ENCODE results near the gene NFKBIB. TPM values are rescaled to one million over a fixed set of nuclear protein-coding genes. Genes with fewer than 3 reads are reported as not detected.
"Not testable (repeated sequence)": the region's sequence is repeated elsewhere in the genome, so short reads cannot be mapped to it uniquely, and the experiment has no call there.

Gene NFKBIB
- polyA plus RNA-seq, 1 donor from 2014 or later: 18.2 TPM

GRCh38 chr19:38867171-38867780, 32.5 kb upstream of the NFKBIB start:
- Mint-ChIP-seq H3K4me3 (peak overlapping the region in 2 of 4 donors; percentile 71 to 78), H3K27me3 (no peaks in the 10 kb centered on the region), H3K36me3 (no peaks in the 10 kb centered on the region), H3K27ac (peak overlapping the region in 2 of 3 donors; percentile 71 to 100), H3K4me1 (peaks cover 27 to 44% (median 39%) of the 10 kb centered on the region in 3 donors), H3K9me3 (no peaks in the 10 kb centered on the region)

GRCh38 chr19:38868551-38868950, 31.2 kb upstream of the NFKBIB start:
- Mint-ChIP-seq H3K27me3 (no peaks in the 10 kb centered on the region), H3K4me3 (peak overlapping the region; percentile 87 to 98 (median 92)), H3K4me1 (peaks cover 23 to 40% (median 36%) of the 10 kb centered on the region in 3 donors), H3K9me3 (no peaks in the 10 kb centered on the region), H3K27ac (peak overlapping the region; percentile 49 to 68 (median 50)), H3K36me3 (no peaks in the 10 kb centered on the region)

GRCh38 chr19:38869160-38869835, 30.5 kb upstream of the NFKBIB start:
- Mint-ChIP-seq H3K9me3 (no peaks in the 10 kb centered on the region), H3K4me3 (peak overlapping the region; percentile 87 to 98 (median 92)), H3K27me3 (no peaks in the 10 kb centered on the region), H3K27ac (peak overlapping the region; percentile 49 to 93 (median 68)), H3K36me3 (no peaks in the 10 kb centered on the region), H3K4me1 (peaks cover 20 to 41% (median 35%) of the 10 kb centered on the region in 3 donors)

- H3K36me3 Mint-ChIP-seq: no peaks in the 10 kb centered on the region
- H3K27ac Mint-ChIP-seq: peak overlapping the region; percentile 47 to 93 (median 68)
- no peaks in the 10 kb centered on the region for H3K27me3 Mint-ChIP-seq
- H3K4me3 Mint-ChIP-seq: peak overlapping the region; percentile 87 to 98 (median 92)
- no peaks in the 10 kb centered on the region for H3K9me3 Mint-ChIP-seq
- peaks cover 13 to 38% (median 27%) of the 10 kb centered on the region in 3 donors for H3K4me1 Mint-ChIP-seq
Measured at GRCh38 chr19:38869836-38870607, 29.7 kb upstream of the NFKBIB start.

- Mint-ChIP-seq H3K4me1 (peaks cover 10 to 32% (median 24%) of the 10 kb centered on the region in 3 donors), H3K9me3 (no peaks in the 10 kb centered on the region)
Measured at GRCh38 chr19:38870612-38871011, 29.2 kb upstream of the NFKBIB start.

GRCh38 chr19:38873400-38873799, 26.4 kb upstream of the NFKBIB start:
- peak overlapping the region; percentile 8 to 67 (median 41) for H3K27ac Mint-ChIP-seq
- H3K4me1 Mint-ChIP-seq: peaks cover 22 to 35% (median 26%) of the 10 kb centered on the region in 3 donors
- H3K9me3 Mint-ChIP-seq, H3K36me3 Mint-ChIP-seq, H3K27me3 Mint-ChIP-seq: not testable (repeated sequence)
- H3K4me3 Mint-ChIP-seq: peak overlapping the region in 3 of 4 donors; percentile 18 to 59 (median 27)

More at GRCh38 chr19:38870612-38871011, 29.2 kb upstream of the NFKBIB start:
- Mint-ChIP-seq H3K27me3 (no peaks in the 10 kb centered on the region), H3K36me3 (no peaks in the 10 kb centered on the region), H3K27ac (peak overlapping the region in 2 of 3 donors; percentile 68 to 93), H3K4me3 (peak overlapping the region; percentile 76 to 90 (median 88))

- peaks cover 3% of the 10 kb centered on the region for H3K36me3 Mint-ChIP-seq
- H3K4me3 Mint-ChIP-seq: peak overlapping the region in 2 of 4 donors; percentile 33 to 50
- peak overlapping the region; percentile 59 to 97 (median 70) for H3K27ac Mint-ChIP-seq
- H3K4me1 Mint-ChIP-seq: peaks cover 21 to 27% (median 26%) of the 10 kb centered on the region in 3 donors
- H3K9me3 Mint-ChIP-seq: no peaks in the 10 kb centered on the region
- H3K27me3 Mint-ChIP-seq: peaks cover 2% of the 10 kb centered on the region
Measured at GRCh38 chr19:38875656-38876395, 23.9 kb upstream of the NFKBIB start.

GRCh38 chr19:38877781-38878574, 21.8 kb upstream of the NFKBIB start, which contains the start of gene RINL:
Gene RINL (minus strand): TSS chr19:38878275. CDS start chr19:38876742, 1,533 bp downstream.
- Mint-ChIP-seq H3K4me3 (peak within 1 kb of the TSS; percentile 76 to 93 (median 84)), H3K27me3 (peaks cover 2% of the 10 kb centered on the region), H3K27ac (peak within 1 kb of the TSS; percentile 96 to 99 (median 97)), H3K36me3 (peaks cover 7% of the 10 kb centered on the region), H3K4me1 (peaks cover 20 to 27% (median 25%) of the 10 kb centered on the region in 3 donors), H3K9me3 (no peaks in the 10 kb centered on the region)

GRCh38 chr19:38878575-38879399, 21.0 kb upstream of the NFKBIB start:
- Mint-ChIP-seq H3K36me3 (peaks cover 7% of the 10 kb centered on the region), H3K27ac (peak overlapping the region; percentile 96 to 99 (median 97)), H3K4me1 (peaks cover 20 to 28% (median 21%) of the 10 kb centered on the region in 3 donors), H3K27me3 (peaks cover 2% of the 10 kb centered on the region), H3K9me3 (no peaks in the 10 kb centered on the region), H3K4me3 (peak overlapping the region; percentile 76 to 93 (median 84))

- Mint-ChIP-seq H3K27me3 (peaks cover 2% of the 10 kb centered on the region), H3K9me3 (no peaks in the 10 kb centered on the region), H3K4me3 (peak overlapping the region in 1 of 4 donors; percentile 57), H3K4me1 (peaks cover 20 to 27% (median 21%) of the 10 kb centered on the region in 3 donors), H3K36me3 (peaks cover 7% of the 10 kb centered on the region), H3K27ac (peak overlapping the region in 2 of 3 donors; percentile 96 to 99)
Measured at GRCh38 chr19:38879400-38879751, 20.4 kb upstream of the NFKBIB start.

GRCh38 chr19:38880076-38880881, 19.5 kb upstream of the NFKBIB start:
- H3K4me3 Mint-ChIP-seq: peak overlapping the region in 1 of 4 donors; percentile 83
- peaks cover 2% of the 10 kb centered on the region for H3K27me3 Mint-ChIP-seq
- peak overlapping the region in 2 of 3 donors; percentile 71 to 96 for H3K27ac Mint-ChIP-seq
- H3K4me1 Mint-ChIP-seq: peaks cover 20 to 24% (median 21%) of the 10 kb centered on the region in 3 donors
- no peaks in the 10 kb centered on the region for H3K9me3 Mint-ChIP-seq
- H3K36me3 Mint-ChIP-seq: peaks cover 7% of the 10 kb centered on the region

GRCh38 chr19:38880882-38881609, 18.7 kb upstream of the NFKBIB start:
- Mint-ChIP-seq H3K9me3 (no peaks in the 10 kb centered on the region), H3K36me3 (peaks cover 7% of the 10 kb centered on the region), H3K4me1 (peaks cover 15 to 24% (median 21%) of the 10 kb centered on the region in 3 donors), H3K4me3 (peak overlapping the region in 2 of 4 donors; percentile 9 to 37), H3K27ac (peak overlapping the region; percentile 21 to 90 (median 71)), H3K27me3 (peaks cover 2% of the 10 kb centered on the region)

All from IgD-negative memory B cell (primary cell).